Uterus (tissue), 4 donors: ENCODE measurements around the gene STAC3. TPM values are rescaled to one million over a fixed set of nuclear protein-coding genes. Genes with fewer than 3 reads are reported as not detected.
A peak's percentile ranks its signal among the peaks of the same experiment; 100 is the strongest.

Experiments
- DNase-seq, 2 donors: peaks; one replicate each; pipeline ENCODE4 v3.0.0-alpha.2; 2019 to 2020
- H3K27ac ChIP-seq, 2 donors: fragments of 200-600 bp; sonication (generic); 1 replicate in 1 of 2; 2 replicates in 1 of 2; pipeline ENCODE4 v1.5.1; 2016 to 2018
- H3K27me3 ChIP-seq, 2 donors: fragments of 200-600 bp; sonication (generic); one replicate each; pipeline ENCODE4 v1.5.1; 2018 to 2019; ENCODE audit warnings: control low read depth in 1 of 2
- H3K36me3 ChIP-seq, 2 donors: fragments of 200-600 bp; sonication (generic); one replicate each; pipeline ENCODE4 v1.5.1; 2019; ENCODE audit warnings: control low read depth in 1 of 2
- H3K4me1 ChIP-seq, 2 donors: fragments of 200-600 bp; sonication (generic); one replicate each; pipeline ENCODE4 v1.5.1; 2018 to 2019; ENCODE audit warnings: control low read depth in 1 of 2
- H3K4me3 ChIP-seq, 2 donors: fragments of 200-600 bp; sonication (generic); 1 replicate in 1 of 2; 2 replicates in 1 of 2; pipeline ENCODE4 v1.5.1; 2018 to 2019; ENCODE audit warnings: mild to moderate bottlenecking in 1 of 2
- H3K9me3 ChIP-seq, 2 donors: fragments of 200-600 bp; sonication (generic); one replicate each; pipeline ENCODE4 v1.5.1; 2019; ENCODE audit warnings: control low read depth in 1 of 2
- POLR2A ChIP-seq, 2 donors: fragments of 450-650 bp; IDR thresholded peaks; one replicate each; pipeline ENCODE4 v1.6.1; 2016; ENCODE audit warnings: antibody characterized with exemption in 2 of 2, mild to moderate bottlenecking in 1 of 2, moderate library complexity in 1 of 2
- intact Hi-C: fragments of 100-400 bp; cut with DNase I; formaldehyde crosslinking; loops from one replicate; pipeline ENCODE4 v1.15.1; 2023; ENCODE audit warnings: low total_unique reads
- total RNA-seq, 4 donors: library from RNA; depleted of rRNA in 3 of 4; stranded (reverse); fragments of >200 nt in 3 of 4; gene quantifications; one replicate each; pipeline versions ENCODE4 v1.1.0 to v1.2.4, GENCODE V29; 2014 to 2023
- TF ChIP-seq, protein P1 (sequence below), 4 experiments: fragments of 200-600 bp in 2 of 4; fragments of 450-650 bp in 2 of 4; sonication (generic) in 2 of 4; IDR thresholded peaks; one replicate each; pipeline ENCODE4 v1.5.1; 2016 to 2019; ENCODE audit warnings: antibody characterized with exemption in 4 of 4, mild to moderate bottlenecking in 2 of 4, moderate library complexity in 1 of 4
- donor health status: DM: yes; HTN: yes; CAD: no.

Gene STAC3
- total RNA-seq, 4 donors from 2014 or later, result 1.0 to 2.8 TPM; not detected in 2

DNA sequence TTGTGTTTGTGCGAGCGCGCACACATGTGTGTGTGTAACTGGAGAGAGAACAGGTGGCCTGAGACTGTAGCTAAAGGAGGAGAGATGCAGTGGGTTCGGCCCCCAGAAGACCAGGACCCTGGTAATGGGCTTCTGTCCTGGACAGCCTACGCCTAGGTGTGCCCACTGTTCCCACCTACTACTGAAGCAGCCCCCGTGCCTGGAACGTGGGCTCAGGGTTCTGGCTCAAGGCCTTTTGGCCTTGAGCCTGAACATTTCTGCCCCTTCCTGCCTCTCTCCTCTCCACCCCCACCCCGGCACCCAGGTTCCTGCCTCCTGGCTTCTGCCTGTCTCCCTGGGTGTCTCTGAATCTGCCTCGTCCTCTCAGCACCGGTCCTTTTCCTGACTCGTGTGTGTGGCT lies 35.9 kb downstream of the STAC3 start:
- intact Hi-C loops, result no loop called here

DNA sequence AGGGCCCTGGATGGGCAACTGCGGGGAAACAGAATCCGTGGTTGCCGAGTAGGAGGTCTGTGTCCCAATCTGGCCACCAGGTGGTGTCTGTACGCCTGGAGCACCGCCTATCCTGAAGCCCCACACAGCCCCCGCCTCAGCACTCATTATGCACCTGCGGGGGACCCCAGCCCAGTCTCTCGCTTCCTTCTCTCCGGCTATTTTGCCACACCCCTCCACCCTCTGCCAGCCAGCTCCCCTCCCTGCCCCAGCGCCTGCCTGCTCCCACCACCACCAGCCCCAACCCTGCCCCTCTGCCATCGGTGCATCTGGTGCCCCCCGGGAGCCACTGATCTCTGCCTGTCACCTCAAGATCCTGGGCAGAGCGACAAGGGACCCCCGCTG lies 36.6 kb downstream of the STAC3 start:
- no peaks in the 10 kb centered on the region for H3K9me3 ChIP-seq
- peaks cover 3 to 22% of the 10 kb centered on the region in 2 donors for H3K4me1 ChIP-seq
- intact Hi-C loops, result no loop called here
- H3K27ac ChIP-seq, result no peak overlapping the region
- no peak overlapping the region for H3K4me3 ChIP-seq
- peak; percentile 61 to 68 for DNase-seq
- H3K36me3 ChIP-seq, result no peaks in the 10 kb centered on the region
- peaks cover 25 to 35% of the 10 kb centered on the region in 2 donors for H3K27me3 ChIP-seq
- TF ChIP-seq, protein P1, sequence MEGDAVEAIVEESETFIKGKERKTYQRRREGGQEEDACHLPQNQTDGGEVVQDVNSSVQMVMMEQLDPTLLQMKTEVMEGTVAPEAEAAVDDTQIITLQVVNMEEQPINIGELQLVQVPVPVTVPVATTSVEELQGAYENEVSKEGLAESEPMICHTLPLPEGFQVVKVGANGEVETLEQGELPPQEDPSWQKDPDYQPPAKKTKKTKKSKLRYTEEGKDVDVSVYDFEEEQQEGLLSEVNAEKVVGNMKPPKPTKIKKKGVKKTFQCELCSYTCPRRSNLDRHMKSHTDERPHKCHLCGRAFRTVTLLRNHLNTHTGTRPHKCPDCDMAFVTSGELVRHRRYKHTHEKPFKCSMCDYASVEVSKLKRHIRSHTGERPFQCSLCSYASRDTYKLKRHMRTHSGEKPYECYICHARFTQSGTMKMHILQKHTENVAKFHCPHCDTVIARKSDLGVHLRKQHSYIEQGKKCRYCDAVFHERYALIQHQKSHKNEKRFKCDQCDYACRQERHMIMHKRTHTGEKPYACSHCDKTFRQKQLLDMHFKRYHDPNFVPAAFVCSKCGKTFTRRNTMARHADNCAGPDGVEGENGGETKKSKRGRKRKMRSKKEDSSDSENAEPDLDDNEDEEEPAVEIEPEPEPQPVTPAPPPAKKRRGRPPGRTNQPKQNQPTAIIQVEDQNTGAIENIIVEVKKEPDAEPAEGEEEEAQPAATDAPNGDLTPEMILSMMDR (IDR thresholded peaks at IDR 0.05), result peak; percentile 63 to 78 (median 68)
- TF ChIP-seq POLR2A (IDR thresholded peaks at IDR 0.05), result no peak

More for the DNA sequence above, 35.9 kb downstream of the STAC3 start:
- Histone ChIP-seq H3K27ac (no peak overlapping the region), H3K4me3 (no peak overlapping the region), H3K27me3 (peaks cover 25 to 41% of the 10 kb centered on the region in 2 donors), H3K36me3 (no peaks in the 10 kb centered on the region), H3K4me1 (peaks cover 3 to 22% of the 10 kb centered on the region in 2 donors), H3K9me3 (no peaks in the 10 kb centered on the region)
- DNase-seq, result no peak
- no peak for TF ChIP-seq POLR2A (IDR thresholded peaks at IDR 0.05)
- TF ChIP-seq, protein P1 (IDR thresholded peaks at IDR 0.05), result no peak

DNA sequence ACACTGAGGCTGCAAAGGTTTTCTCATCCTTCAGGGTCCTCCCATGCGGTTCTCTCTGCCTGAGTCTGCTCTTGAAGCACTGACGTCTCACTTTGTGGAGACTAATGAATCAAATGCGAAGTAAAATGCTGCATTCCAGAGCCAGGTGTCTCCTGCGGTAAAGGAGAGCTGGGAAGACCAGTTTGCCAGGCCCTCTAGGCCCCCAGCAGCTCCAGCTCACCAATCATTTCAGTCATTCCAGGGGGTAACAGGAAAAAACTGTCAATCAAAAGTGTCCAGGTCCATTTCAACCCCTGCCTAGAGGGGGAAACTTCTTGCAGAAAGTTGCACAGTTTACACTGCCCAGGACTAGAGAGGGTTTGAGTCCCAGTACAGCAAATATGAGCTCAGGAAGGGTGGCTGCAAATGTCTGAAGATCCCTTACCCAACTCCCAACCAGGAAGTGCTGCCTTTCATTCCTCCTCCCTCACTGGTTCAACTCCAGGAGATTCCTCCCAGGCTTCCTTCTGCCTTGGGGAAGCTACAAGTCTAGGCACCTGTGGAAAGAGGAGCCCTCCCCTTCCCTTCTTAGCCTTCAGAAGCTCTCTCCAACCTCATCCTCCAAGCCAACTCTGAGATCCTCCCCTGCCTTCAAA lies 37.1 kb downstream of the STAC3 start:
- Histone ChIP-seq H3K27ac (no peak overlapping the region), H3K4me3 (no peak overlapping the region), H3K36me3 (no peaks in the 10 kb centered on the region), H3K9me3 (no peaks in the 10 kb centered on the region), H3K27me3 (peaks cover 25 to 30% of the 10 kb centered on the region in 2 donors), H3K4me1 (peaks cover 3 to 22% of the 10 kb centered on the region in 2 donors)
- intact Hi-C loops, result no loop called here
- no peak for TF ChIP-seq POLR2A (IDR thresholded peaks at IDR 0.05)
- TF ChIP-seq, protein P1 (IDR thresholded peaks at IDR 0.05), result no peak
- no peak for DNase-seq

DNA sequence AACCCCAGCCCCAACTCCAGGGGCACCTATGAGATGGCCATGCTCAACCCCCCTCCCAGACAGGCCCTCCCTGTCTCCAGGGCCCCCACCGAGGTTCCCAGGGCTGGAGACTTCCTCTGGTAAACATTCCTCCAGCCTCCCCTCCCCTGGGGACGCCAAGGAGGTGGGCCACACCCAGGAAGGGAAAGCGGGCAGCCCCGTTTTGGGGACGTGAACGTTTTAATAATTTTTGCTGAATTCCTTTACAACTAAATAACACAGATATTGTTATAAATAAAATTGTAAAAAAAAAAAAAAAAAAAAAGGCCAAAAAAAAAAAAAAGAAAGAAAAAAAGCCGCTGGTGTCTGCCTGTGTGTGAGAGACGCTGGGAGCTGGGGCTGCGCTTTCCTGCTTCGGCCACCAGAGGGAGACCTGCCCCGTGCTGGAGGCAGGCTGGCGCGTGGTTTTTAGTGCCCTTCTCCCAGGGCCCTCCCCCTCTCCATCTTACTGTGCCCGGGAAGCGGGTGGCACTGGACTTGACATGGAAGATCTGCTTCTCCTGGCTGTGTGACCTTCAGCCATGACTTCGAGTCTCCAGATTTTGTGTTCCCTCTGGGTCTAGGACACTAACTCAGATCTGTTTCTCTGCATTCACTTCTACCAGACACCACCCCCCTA lies 37.8 kb downstream of the STAC3 start:
- Histone ChIP-seq H3K4me1 (peaks cover 3 to 22% of the 10 kb centered on the region in 2 donors), H3K36me3 (no peaks in the 10 kb centered on the region), H3K9me3 (no peaks in the 10 kb centered on the region), H3K4me3 (no peak overlapping the region), H3K27me3 (peaks cover 23 to 25% of the 10 kb centered on the region in 2 donors), H3K27ac (peak overlapping the region; percentile 18 to 45)
- DNase-seq, result peak; percentile 88 to 90
- TF ChIP-seq, protein P1 (IDR thresholded peaks at IDR 0.05), result peak; percentile 86 to 94 (median 90)
- no peak for TF ChIP-seq POLR2A (IDR thresholded peaks at IDR 0.05)
- intact Hi-C loops, result no loop called here

DNA sequence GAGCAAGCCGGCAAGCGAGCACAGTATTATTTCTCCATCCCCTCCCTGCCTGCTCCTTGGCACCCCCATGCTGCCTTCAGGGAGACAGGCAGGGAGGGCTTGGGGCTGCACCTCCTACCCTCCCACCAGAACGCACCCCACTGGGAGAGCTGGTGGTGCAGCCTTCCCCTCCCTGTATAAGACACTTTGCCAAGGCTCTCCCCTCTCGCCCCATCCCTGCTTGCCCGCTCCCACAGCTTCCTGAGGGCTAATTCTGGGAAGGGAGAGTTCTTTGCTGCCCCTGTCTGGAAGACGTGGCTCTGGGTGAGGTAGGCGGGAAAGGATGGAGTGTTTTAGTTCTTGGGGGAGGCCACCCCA lies 38.3 kb downstream of the STAC3 start:
- peaks cover 3 to 22% of the 10 kb centered on the region in 2 donors for H3K4me1 ChIP-seq
- no peaks in the 10 kb centered on the region for H3K9me3 ChIP-seq
- DNase-seq, result no peak
- intact Hi-C loops, result no loop called here
- no peak overlapping the region for H3K4me3 ChIP-seq
- H3K36me3 ChIP-seq, result no peaks in the 10 kb centered on the region
- peaks cover 19 to 21% of the 10 kb centered on the region in 2 donors for H3K27me3 ChIP-seq
- TF ChIP-seq, protein P1 (IDR thresholded peaks at IDR 0.05), result no peak
- H3K27ac ChIP-seq, result peak overlapping the region; percentile 18 to 45
